22Rv1 (cell line): Measurements from ENCODE around the gene INO80C.

Experiments
- H3K27ac ChIP-seq: fragments of 450-650 bp; 2 replicates; pipeline ENCODE4 v1.5.1; 2017
- CTCF ChIP-seq: fragments of 450-650 bp; IDR thresholded peaks from 2 replicates; pipeline ENCODE4 v1.5.1; 2017; ENCODE audit warnings: mild to moderate bottlenecking
- ZFX ChIP-seq: fragments of 450-650 bp; IDR thresholded peaks from 2 replicates; pipeline ENCODE4 v1.6.1; 2017; ENCODE audit warnings: antibody characterized with exemption, borderline replicate concordance

The INO80C gene

DNA sequence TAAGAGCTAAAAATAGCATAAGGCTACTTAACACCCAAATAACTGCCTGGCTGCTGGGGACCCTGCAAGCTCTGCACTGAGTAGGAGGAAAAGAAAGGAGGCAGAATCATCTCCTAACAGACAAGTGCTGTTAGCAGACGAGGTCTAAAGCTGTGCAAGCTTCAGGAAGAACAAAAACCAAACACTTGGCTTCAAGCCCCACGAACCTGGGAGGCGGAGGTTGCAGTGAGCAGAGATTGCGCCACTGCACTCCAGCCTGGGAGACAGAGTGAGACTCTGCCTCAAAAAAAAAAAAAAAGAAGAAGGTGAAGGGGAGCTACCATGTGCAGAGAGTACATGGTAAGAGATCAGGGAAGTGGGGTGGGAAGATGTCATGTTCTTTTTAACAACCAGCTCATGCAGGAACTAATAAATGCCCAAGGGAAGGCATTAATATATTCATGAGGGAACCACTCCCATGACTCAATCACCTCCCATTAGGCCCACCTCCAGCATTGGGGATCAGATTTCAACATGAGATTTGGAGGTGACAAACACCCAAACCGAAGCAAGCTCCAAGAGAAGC, 28.8 kb upstream of the INO80C start:
- TF ChIP-seq ZFX (no peak), CTCF (no peak)
- no peak overlapping the region for H3K27ac ChIP-seq

GRCh38 chr18:35525795-35526494, 28.2 kb upstream of the INO80C start:
- H3K27ac ChIP-seq: no peak overlapping the region
- TF ChIP-seq ZFX (no peak), CTCF (no peak)

- TF ChIP-seq CTCF (no peak), ZFX (no peak)
- no peak overlapping the region for H3K27ac ChIP-seq
These were observed 26.5 kb upstream of the INO80C start for GRCh38 chr18:35524226-35524625.

DNA sequence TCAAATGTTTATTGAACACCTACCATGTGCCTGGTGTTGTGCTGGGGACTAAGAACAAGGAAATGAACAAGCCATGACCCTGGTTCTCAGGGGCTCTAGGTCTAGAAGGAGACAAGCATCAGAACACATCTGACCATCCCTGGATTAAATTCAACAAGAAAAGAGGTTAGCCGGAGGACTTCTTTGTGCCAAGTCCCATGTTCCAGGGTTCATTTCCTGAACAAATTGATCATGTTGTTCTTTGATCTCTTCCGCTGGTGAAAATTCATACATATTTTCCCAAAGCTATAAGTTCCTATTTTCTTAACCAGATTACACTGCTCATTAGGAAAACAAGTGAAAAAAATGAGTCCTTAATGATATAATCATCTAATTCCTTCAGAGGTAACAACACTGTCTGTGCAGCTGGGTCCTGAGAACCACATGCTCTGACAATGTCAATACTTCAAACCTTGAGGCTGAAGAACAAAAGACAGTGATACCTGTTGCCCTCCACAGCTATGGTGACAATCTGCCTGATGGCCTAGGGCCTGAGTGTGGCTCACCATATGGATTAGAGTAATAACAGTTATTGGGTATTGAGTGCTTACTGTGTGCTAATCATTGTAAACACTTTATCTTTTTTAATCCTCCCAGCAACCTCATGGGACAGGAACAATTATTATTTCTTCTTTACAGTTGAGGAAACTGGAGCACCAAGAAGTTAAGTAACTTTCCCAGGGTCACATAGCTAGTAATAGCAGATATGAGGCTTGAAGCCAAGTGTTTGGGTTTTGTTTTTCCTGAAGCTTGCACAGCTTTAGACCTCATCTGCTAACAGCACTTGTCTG, 24.6 kb upstream of the INO80C start:
- TF ChIP-seq ZFX (no peak), CTCF (no peak)
- no peak overlapping the region for H3K27ac ChIP-seq

DNA sequence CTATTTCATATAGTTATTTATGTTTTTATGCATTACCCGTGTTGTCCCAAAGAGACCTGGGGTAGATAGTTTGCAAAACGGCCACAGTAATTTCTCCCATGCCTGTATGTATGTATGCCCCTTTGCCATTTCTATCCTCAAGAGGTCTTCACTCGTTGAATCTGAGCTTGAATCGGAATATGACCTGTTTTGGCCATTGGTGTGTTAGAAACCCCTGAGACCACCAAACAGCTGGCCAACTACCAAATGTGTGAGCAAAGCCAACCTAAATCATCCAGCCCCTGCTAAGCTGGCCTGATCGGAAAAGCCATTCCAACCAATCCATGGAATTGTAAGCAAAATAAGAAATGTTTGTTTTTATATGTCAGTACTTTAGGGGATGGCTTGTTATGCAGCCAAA, 23.4 kb upstream of the INO80C start:
- no peak for TF ChIP-seq ZFX
- no peak for TF ChIP-seq CTCF
- H3K27ac ChIP-seq: no peak overlapping the region

DNA sequence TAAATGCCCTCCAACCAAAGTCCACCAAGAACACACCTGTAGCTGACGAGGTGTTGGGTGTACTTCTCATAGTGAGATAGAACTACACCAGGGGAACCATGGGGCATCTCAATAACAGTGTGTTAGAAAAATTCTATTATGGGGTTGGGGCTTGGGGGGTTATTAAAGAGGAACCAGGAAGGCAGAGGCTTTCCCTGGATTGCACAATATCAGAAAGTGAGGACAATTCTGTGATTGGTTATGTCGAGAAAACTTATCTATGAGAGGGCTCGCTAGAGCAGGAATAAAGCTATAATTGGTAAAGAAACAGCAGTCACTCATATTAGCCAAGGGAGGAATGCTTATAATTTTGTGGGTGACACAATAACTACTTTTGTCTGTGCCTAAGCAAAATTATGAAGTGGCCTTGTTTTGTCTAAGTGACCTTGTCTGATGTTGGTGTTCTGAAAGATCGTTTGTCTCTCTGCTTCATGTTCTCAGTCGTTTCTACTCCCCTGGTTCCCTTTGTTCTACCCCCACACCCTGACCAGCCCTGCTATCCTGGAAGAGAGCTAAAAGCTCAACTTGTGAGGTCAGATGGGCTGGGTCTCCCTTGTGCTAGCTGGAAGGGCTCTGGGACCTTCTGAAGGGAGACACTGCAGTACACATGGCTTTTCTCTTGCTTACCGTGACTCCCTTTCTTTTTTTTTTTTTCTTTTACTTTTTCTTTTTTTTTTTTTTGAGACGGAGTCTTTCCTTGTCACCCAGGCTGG, 21.6 kb upstream of the INO80C start:
- no peak for TF ChIP-seq CTCF
- no peak for TF ChIP-seq ZFX
- no peak overlapping the region for H3K27ac ChIP-seq
